Gastrocnemius medialis (tissue), 4 donors: Measurements from ENCODE around the gene CASZ1.

ENCODE experiments used
- CTCF ChIP-seq, 5 experiments: fragments of 450-650 bp in 3 of 5; fragments of 200-600 bp in 2 of 5; sonication (generic) in 2 of 5; IDR thresholded peaks in 4 of 5; conservative IDR thresholded peaks in 1 of 5; 1 replicate in 4 of 5; 2 replicates in 1 of 5; pipeline ENCODE4 v1.5.1; 2016 to 2019; ENCODE audit warnings: antibody characterized with exemption in 5 of 5, mild to moderate bottlenecking in 3 of 5, moderate library complexity in 3 of 5
- POLR2A ChIP-seq, 2 donors: fragments of 450-650 bp; IDR thresholded peaks; one replicate each; pipeline ENCODE4 v1.6.1; 2017; ENCODE audit warnings: antibody characterized with exemption in 2 of 2, mild to moderate bottlenecking in 2 of 2, moderate library complexity in 2 of 2

- no peak for TF ChIP-seq POLR2A (IDR thresholded peaks at IDR 0.05)
- no peak for TF ChIP-seq CTCF (IDR thresholded peaks at IDR 0.05 in 4 of 5, conservative IDR thresholded peaks at IDR 0.05 in 1 of 5)
These were observed 39.6 kb downstream of the CASZ1 start for GRCh38 chr1:10756842-10757241.
